GM19099 (cell line): ENCODE data around the gene MED20.

ENCODE experiments used
- POLR2A ChIP-seq: IDR thresholded peaks from 3 replicates; pipeline ENCODE4 v1.6.1; 2011; ENCODE audit warnings: low read depth; ENCODE audit not compliant: insufficient read length; ENCODE audit errors: extremely low read depth

MED20 gene

GRCh38 chr6:41934278-41935192 lies 13.6 kb upstream of the MED20 start:
- TF ChIP-seq POLR2A, result no peak

GRCh38 chr6:41932378-41932777 lies 11.4 kb upstream of the MED20 start:
- peak; percentile 9 for TF ChIP-seq POLR2A

GRCh38 chr6:41931792-41932191 lies 10.9 kb upstream of the MED20 start:
- no peak for TF ChIP-seq POLR2A

- TF ChIP-seq POLR2A, result no peak
Measured at GRCh38 chr6:41929924-41930323, 9.0 kb upstream of the MED20 start.

GRCh38 chr6:41927253-41927652 lies 6.3 kb upstream of the MED20 start:
- no peak for TF ChIP-seq POLR2A

GRCh38 chr6:41922154-41922553 lies 1.2 kb upstream of the MED20 start:
- TF ChIP-seq POLR2A, result no peak

GRCh38 chr6:41921712-41921998 lies 716 bp upstream of the MED20 start:
- TF ChIP-seq POLR2A, result no peak

GRCh38 chr6:41917528-41917927 lies 3.4 kb downstream of the MED20 start:
- TF ChIP-seq POLR2A, result no peak

- no peak for TF ChIP-seq POLR2A
Measured at GRCh38 chr6:41914869-41915530, 5.9 kb downstream of the MED20 start.

- TF ChIP-seq POLR2A, result no peak
Measured at GRCh38 chr6:41914343-41914742, 6.6 kb downstream of the MED20 start.

- no peak for TF ChIP-seq POLR2A
Measured at GRCh38 chr6:41909727-41910126, 11.2 kb downstream of the MED20 start.

- no peak for TF ChIP-seq POLR2A
Measured at GRCh38 chr6:41901882-41902519, 18.9 kb downstream of the MED20 start.

GRCh38 chr6:41900861-41901260 lies 20.1 kb downstream of the MED20 start:
- no peak for TF ChIP-seq POLR2A

GRCh38 chr6:41896281-41896680 lies 24.7 kb downstream of the MED20 start:
- TF ChIP-seq POLR2A, result no peak

GRCh38 chr6:41895300-41896233 lies 25.4 kb downstream of the MED20 start, which contains the start of gene USP49:
Gene USP49, minus strand, starts transcription at chr6:41895375. Its CDS starts 88,392 bp downstream, at chr6:41806983.
- TF ChIP-seq POLR2A, result peak; percentile 73
